ENCODE measurements around the gene LHFPL3.

- TF ChIP-seq EZH2 (IDR thresholded peaks at IDR 0.05; ENCODE audit: borderline replicate concordance, low read depth, low read length, severe bottlenecking) (no peak), GATA2 (IDR thresholded peaks at IDR 0.05; ENCODE audit: insufficient read depth, insufficient read length, low read depth, low read length) (no peak), CTCF (IDR thresholded peaks at IDR 0.05; ENCODE audit: extremely low read depth in 1 of 2, insufficient read depth in 1 of 2, low read depth in 1 of 2, low read length in 2 of 2) (no peak), POLR2A (IDR thresholded peaks at IDR 0.05; ENCODE audit: low read depth, low read length) (no peak), MAX (IDR thresholded peaks at IDR 0.05; ENCODE audit: insufficient read depth, insufficient read length) (no peak), JUN (IDR thresholded peaks at IDR 0.05; ENCODE audit: borderline replicate concordance, insufficient read depth, insufficient read length, low read depth) (no peak), POLR2AphosphoS5 (IDR thresholded peaks at IDR 0.05; ENCODE audit: insufficient read depth, low read depth, low read length) (no peak)
Measured at GRCh38 chr7:104529567-104529966, 201.2 kb downstream of the LHFPL3 start.

Data from endothelial cell of umbilical vein (primary cell).